Measurements from ENCODE around the gene PRKN.
"Not testable (repeated sequence)": the region's sequence is repeated elsewhere in the genome, so short reads cannot be mapped to it uniquely, and the experiment has no call there.

DNA sequence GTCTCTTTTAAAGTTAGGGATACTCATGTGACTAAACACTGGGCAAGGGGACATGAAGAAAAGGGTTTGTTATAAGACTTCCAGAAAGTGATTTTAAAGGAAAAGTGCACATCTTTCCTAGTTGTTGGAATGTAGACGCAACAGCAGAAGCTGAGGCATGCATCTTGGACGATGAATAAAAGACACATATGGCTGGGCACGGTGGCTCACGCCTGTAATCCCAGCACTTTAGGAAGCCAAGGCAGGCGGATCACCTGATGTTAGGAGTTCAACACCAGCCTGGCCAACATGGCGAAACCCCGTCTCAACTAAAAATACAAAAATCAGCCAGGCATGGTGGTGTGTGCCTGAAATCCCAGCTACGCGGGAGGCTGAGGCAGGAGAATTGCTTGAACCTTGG lies 905.4 kb downstream of the PRKN start:
- TF ChIP-seq, protein P1, sequence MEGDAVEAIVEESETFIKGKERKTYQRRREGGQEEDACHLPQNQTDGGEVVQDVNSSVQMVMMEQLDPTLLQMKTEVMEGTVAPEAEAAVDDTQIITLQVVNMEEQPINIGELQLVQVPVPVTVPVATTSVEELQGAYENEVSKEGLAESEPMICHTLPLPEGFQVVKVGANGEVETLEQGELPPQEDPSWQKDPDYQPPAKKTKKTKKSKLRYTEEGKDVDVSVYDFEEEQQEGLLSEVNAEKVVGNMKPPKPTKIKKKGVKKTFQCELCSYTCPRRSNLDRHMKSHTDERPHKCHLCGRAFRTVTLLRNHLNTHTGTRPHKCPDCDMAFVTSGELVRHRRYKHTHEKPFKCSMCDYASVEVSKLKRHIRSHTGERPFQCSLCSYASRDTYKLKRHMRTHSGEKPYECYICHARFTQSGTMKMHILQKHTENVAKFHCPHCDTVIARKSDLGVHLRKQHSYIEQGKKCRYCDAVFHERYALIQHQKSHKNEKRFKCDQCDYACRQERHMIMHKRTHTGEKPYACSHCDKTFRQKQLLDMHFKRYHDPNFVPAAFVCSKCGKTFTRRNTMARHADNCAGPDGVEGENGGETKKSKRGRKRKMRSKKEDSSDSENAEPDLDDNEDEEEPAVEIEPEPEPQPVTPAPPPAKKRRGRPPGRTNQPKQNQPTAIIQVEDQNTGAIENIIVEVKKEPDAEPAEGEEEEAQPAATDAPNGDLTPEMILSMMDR (IDR thresholded peaks at IDR 0.05; ENCODE audit: borderline replicate concordance, extremely low read depth, low read length, poor library complexity, severe bottlenecking), result not testable (repeated sequence)
- not testable (repeated sequence) for TF ChIP-seq EZH2 (IDR thresholded peaks at IDR 0.05; ENCODE audit: borderline replicate concordance, low read depth, low read length, severe bottlenecking)

All from DND-41 (cell line).